CD4-positive, alpha-beta memory T cell (primary cell): ENCODE results near the gene TRMT1L. TPM values are rescaled to one million over a fixed set of nuclear protein-coding genes. Genes with fewer than 3 reads are reported as not detected.
"Not testable (repeated sequence)": the region's sequence is repeated elsewhere in the genome, so short reads cannot be mapped to it uniquely, and the experiment has no call there.

Experiments used
- CTCF ChIA-PET: fragments of 350-600 bp; sonication (Branson Sonifier 250); formaldehyde crosslinking; loops from one replicate; lab custom pipeline; 2021; ENCODE audit warnings: inconsistent platforms; ENCODE audit not compliant: partially characterized antibody; lab: Charles Lee
- POLR2A ChIA-PET: fragments of 350-600 bp; sonication (Branson Sonifier 250); formaldehyde crosslinking; loops from one replicate; lab custom pipeline; 2021; ENCODE audit not compliant: partially characterized antibody; lab: Charles Lee
- DNase-seq, 5 donors: peaks; one replicate each; pipeline versions ENCODE4 v3.0.0 to v3.0.0-alpha.2; 2020 to 2022; ENCODE audit warnings: mixed read lengths in 1 of 5
- H3K27ac ChIP-seq: one replicate; pipeline ENCODE4 v1.7.0; 2013; ENCODE audit warnings: low read depth, low read length
- H3K27me3 ChIP-seq: 2 replicates; pipeline ENCODE4 v1.7.0; 2013; ENCODE audit warnings: mild to moderate bottlenecking, low read length, moderate library complexity; ENCODE audit not compliant: insufficient read depth
- H3K36me3 ChIP-seq: 2 replicates; pipeline ENCODE4 v1.7.0; 2013; ENCODE audit warnings: mild to moderate bottlenecking, low read length, moderate library complexity; ENCODE audit not compliant: insufficient read depth
- H3K4me1 ChIP-seq: 2 replicates; pipeline ENCODE4 v1.7.0; 2013; ENCODE audit warnings: mild to moderate bottlenecking, low read length, moderate library complexity; ENCODE audit not compliant: insufficient read depth
- H3K4me3 ChIP-seq, 2 donors: one replicate each; pipeline ENCODE4 v1.7.0; 2013; ENCODE audit warnings: low read length in 2 of 2, mild to moderate bottlenecking in 1 of 2
- H3K9me3 ChIP-seq, 2 donors: one replicate each; pipeline ENCODE4 v1.7.0; 2013; ENCODE audit warnings: low read length in 2 of 2, control low read depth in 1 of 2; ENCODE audit not compliant: control insufficient read depth in 1 of 2
- H3K27ac Mint-ChIP-seq, 7 donors: one replicate each; pipeline ENCODE4 v1.8.0; 2020 to 2021; ENCODE audit warnings: mixed read lengths in 7 of 7, mild to moderate bottlenecking in 6 of 7, inconsistent platforms in 3 of 7, moderate library complexity in 3 of 7
- H3K27me3 Mint-ChIP-seq, 2 donors: one replicate each; pipeline ENCODE4 v1.8.0; 2020 to 2021; ENCODE audit warnings: mixed read lengths in 2 of 2
- H3K36me3 Mint-ChIP-seq, 2 donors: one replicate each; pipeline ENCODE4 v1.8.0; 2020 to 2021; ENCODE audit warnings: mixed read lengths in 2 of 2, inconsistent platforms in 1 of 2, mild to moderate bottlenecking in 1 of 2
- H3K4me1 Mint-ChIP-seq, 4 donors: one replicate each; pipeline ENCODE4 v1.8.0; 2020 to 2021; ENCODE audit warnings: mixed read lengths in 4 of 4, mild to moderate bottlenecking in 1 of 4
- H3K4me3 Mint-ChIP-seq, 8 donors: one replicate each; pipeline ENCODE4 v1.8.0; 2020 to 2021; ENCODE audit warnings: mixed read lengths in 8 of 8, mild to moderate bottlenecking in 7 of 8, moderate library complexity in 6 of 8, inconsistent platforms in 3 of 8
- H3K9me3 Mint-ChIP-seq, 8 donors: one replicate each; pipeline ENCODE4 v1.8.0; 2020 to 2021; ENCODE audit warnings: mixed read lengths in 8 of 8, mild to moderate bottlenecking in 5 of 8, inconsistent platforms in 3 of 8, moderate library complexity in 1 of 8
- intact Hi-C: fragments of 100-400 bp; cut with micrococcal nuclease; formaldehyde crosslinking; loops from one replicate; pipeline ENCODE4 v1.15.1; 2023
- polyA plus RNA-seq, 2 donors: library from polyadenylated mRNA; unstranded; fragments of 300-500 nt; fragmentation: Illumina TruSeq; gene quantifications; one replicate each; pipeline ENCODE4 v1.2.3, GENCODE V29; 2021
- total RNA-seq, 2 experiments: library from RNA; stranded (reverse); gene quantifications; one replicate each; pipeline ENCODE4 v1.2.3, GENCODE V29; 2021

The TRMT1L gene
- 10 to 100 TPM; 31.7 to 33.9 TPM for total RNA-seq
- polyA plus RNA-seq = 10 to 100 TPM in 1 of 2 donors, 1 to 10 TPM in 1; 7.1 to 23.1 TPM

- H3K27me3 Mint-ChIP-seq = no peaks in the 10 kb centered on the region
These were observed at the start of gene TRMT1L, which contains the start of gene SWT1 for GRCh38 chr1:185156854-185157598. Gene TRMT1L, minus strand, starts transcription at chr1:185156953. Its CDS starts 241 bp downstream, at chr1:185156712. Gene SWT1, plus strand, starts transcription at chr1:185157167. Its CDS starts 3,675 bp downstream, at chr1:185160842.

GRCh38 chr1:185200889-185201288 is 44.1 kb upstream of the TRMT1L start:
- Mint-ChIP-seq H3K27me3 (no peaks in the 10 kb centered on the region), H3K36me3 (peaks cover 43 to 48% of the 10 kb centered on the region in 2 donors), H3K9me3 (peaks cover 5 to 22% (median 15%) of the 10 kb centered on the region in 8 donors), H3K4me3 (no peak overlapping the region), H3K27ac (no peak overlapping the region), H3K4me1 (no peaks in the 10 kb centered on the region)
- H3K4me1 ChIP-seq = no peaks in the 10 kb centered on the region
- H3K27ac ChIP-seq = no peak overlapping the region
- no peak for DNase-seq
- intact Hi-C loops = no loop called here
- no peaks in the 10 kb centered on the region for H3K36me3 ChIP-seq
- H3K9me3 ChIP-seq = no peaks in the 10 kb centered on the region
- POLR2A ChIA-PET = no interaction called here
- H3K27me3 ChIP-seq = no peaks in the 10 kb centered on the region
- no peak overlapping the region for H3K4me3 ChIP-seq
- CTCF ChIA-PET = no interaction called here

More at GRCh38 chr1:185156854-185157598, at the start of gene TRMT1L, which contains the start of gene SWT1:
- Histone ChIP-seq H3K9me3 (no peaks in the 10 kb centered on the region), H3K4me3 (peak within 1 kb of the TSS; percentile 61 to 88), H3K27me3 (no peaks in the 10 kb centered on the region), H3K27ac (peak within 1 kb of the TSS; percentile 97), H3K36me3 (no peaks in the 10 kb centered on the region), H3K4me1 (peaks cover 30% of the 10 kb centered on the region)
- CTCF ChIA-PET = interaction anchor here (0.7 to 2.8 kb wide), 9 partner anchors 13 to 538 kb away, joined by 3 to 15 read pairs (median 5); partner anchors contain the start of gene RNF2
- peak within 1 kb of the TSS; percentile 98 to 100 (median 99) for H3K27ac Mint-ChIP-seq
- H3K4me1 Mint-ChIP-seq = peaks cover 24 to 54% (median 39%) of the 10 kb centered on the region in 4 donors
- peaks cover 0 to 2% (median 0%) of the 10 kb centered on the region in 8 donors for H3K9me3 Mint-ChIP-seq
- POLR2A ChIA-PET = interaction anchor here (0.7 to 4.7 kb wide), 19 partner anchors 89 to 1218 kb away, joined by 3 to 45 read pairs (median 5); partner anchors contain the start of genes EDEM3, IVNS1ABP, NIBAN1 and ODR4
- DNase-seq = peak; percentile 97 to 99 (median 98)
- peaks cover 16 to 22% of the 10 kb centered on the region in 2 donors for H3K36me3 Mint-ChIP-seq
- H3K4me3 Mint-ChIP-seq = peak within 1 kb of the TSS; percentile 98 to 100 (median 99)
- intact Hi-C loops = loop anchor here (1.0 to 5.0 kb wide), 13 partner anchors 81 to 1685 kb away; partner anchors contain the start of genes ARPC5, IVNS1ABP, NIBAN1 and ODR4

GRCh38 chr1:185198712-185199111 is 42.0 kb upstream of the TRMT1L start:
- H3K27me3 ChIP-seq, DNase-seq, H3K4me3 ChIP-seq, H3K36me3 ChIP-seq, H3K4me1 ChIP-seq, H3K27ac Mint-ChIP-seq, H3K27ac ChIP-seq, intact Hi-C loops, POLR2A ChIA-PET, H3K27me3 Mint-ChIP-seq, H3K4me1 Mint-ChIP-seq, H3K4me3 Mint-ChIP-seq, H3K9me3 ChIP-seq: not testable (repeated sequence)
- Mint-ChIP-seq H3K9me3 (peaks cover 5 to 22% (median 15%) of the 10 kb centered on the region in 8 donors), H3K36me3 (peaks cover 43 to 68% of the 10 kb centered on the region in 2 donors)
- CTCF ChIA-PET = interaction anchor here (0.6 kb wide), 1 partner anchor 167 kb away, joined by 3 read pairs; no protein-coding TSS in a partner anchor

GRCh38 chr1:185193756-185194155 is 37.0 kb upstream of the TRMT1L start:
- Histone ChIP-seq H3K36me3 (no peaks in the 10 kb centered on the region), H3K4me3 (no peak overlapping the region), H3K4me1 (no peaks in the 10 kb centered on the region), H3K27me3 (no peaks in the 10 kb centered on the region), H3K9me3 (no peaks in the 10 kb centered on the region), H3K27ac (no peak overlapping the region)
- POLR2A ChIA-PET = no interaction called here
- peaks cover 45 to 70% of the 10 kb centered on the region in 2 donors for H3K36me3 Mint-ChIP-seq
- peaks cover 0 to 2% (median 0%) of the 10 kb centered on the region in 4 donors for H3K4me1 Mint-ChIP-seq
- no peak for DNase-seq
- H3K27ac Mint-ChIP-seq = no peak overlapping the region
- CTCF ChIA-PET = no interaction called here
- peak overlapping the region in 1 of 8 donors; percentile 52 for H3K4me3 Mint-ChIP-seq
- no peaks in the 10 kb centered on the region for H3K27me3 Mint-ChIP-seq
- intact Hi-C loops = no loop called here
- H3K9me3 Mint-ChIP-seq = peaks cover 5 to 16% (median 11%) of the 10 kb centered on the region in 8 donors

- intact Hi-C loops = loop anchor here (1.0 to 5.0 kb wide), 3 partner anchors 188 to 502 kb away; no protein-coding TSS in a partner anchor
- no peaks in the 10 kb centered on the region for H3K4me1 ChIP-seq
- no peaks in the 10 kb centered on the region for H3K9me3 ChIP-seq
- no peaks in the 10 kb centered on the region for H3K9me3 Mint-ChIP-seq
- peaks cover 5% of the 10 kb centered on the region for H3K36me3 ChIP-seq
- peak overlapping the region in 1 of 8 donors; percentile 57 for H3K4me3 Mint-ChIP-seq
- no peak overlapping the region for H3K27ac ChIP-seq
- H3K27me3 ChIP-seq = no peaks in the 10 kb centered on the region
- peaks cover 0 to 4% (median 2%) of the 10 kb centered on the region in 4 donors for H3K4me1 Mint-ChIP-seq
- peak overlapping the region in 4 of 7 donors; percentile 37 to 55 (median 40) for H3K27ac Mint-ChIP-seq
- ChIA-PET POLR2A (interaction anchor here (0.7 kb wide), 1 partner anchor 14 kb away, joined by 4 read pairs; no protein-coding TSS in a partner anchor), CTCF (interaction anchor here (0.7 to 3.2 kb wide), 31 partner anchors 9 to 525 kb away, joined by 3 to 25 read pairs (median 3); partner anchors contain the start of genes IVNS1ABP, RNF2, SWT1 and TRMT1L)
- H3K27me3 Mint-ChIP-seq = no peaks in the 10 kb centered on the region
- no peak overlapping the region for H3K4me3 ChIP-seq
- H3K36me3 Mint-ChIP-seq = peaks cover 34 to 45% of the 10 kb centered on the region in 2 donors
- DNase-seq = peak; percentile 41 to 51 (median 44)
These were observed 13.6 kb upstream of the TRMT1L start for GRCh38 chr1:185170291-185170848.

GRCh38 chr1:185166106-185166505 is 9.4 kb upstream of the TRMT1L start:
- Histone ChIP-seq H3K4me3 (no peak overlapping the region), H3K4me1 (no peaks in the 10 kb centered on the region), H3K9me3 (no peaks in the 10 kb centered on the region), H3K27ac (no peak overlapping the region), H3K27me3 (no peaks in the 10 kb centered on the region), H3K36me3 (peaks cover 5% of the 10 kb centered on the region)
- no peak for DNase-seq
- intact Hi-C loops = loop anchor here (5.0 kb wide), 1 partner anchor 1089 kb away; no protein-coding TSS in a partner anchor
- H3K27me3 Mint-ChIP-seq = no peaks in the 10 kb centered on the region
- H3K4me3 Mint-ChIP-seq = no peak overlapping the region
- POLR2A ChIA-PET = no interaction called here
- H3K27ac Mint-ChIP-seq = peak overlapping the region in 3 of 7 donors; percentile 24 to 65 (median 42)
- peaks cover 46 to 53% of the 10 kb centered on the region in 2 donors for H3K36me3 Mint-ChIP-seq
- H3K9me3 Mint-ChIP-seq = no peaks in the 10 kb centered on the region
- H3K4me1 Mint-ChIP-seq = peaks cover 0 to 4% (median 2%) of the 10 kb centered on the region in 4 donors
- CTCF ChIA-PET = no interaction called here
